Subcutaneous adipose tissue (tissue), 4 donors: ENCODE measurements around the gene PRR19. TPM values are rescaled to one million over a fixed set of nuclear protein-coding genes. Genes with fewer than 3 reads are reported as not detected.

Experiments used
- total RNA-seq, 4 donors: library from RNA; depleted of rRNA; stranded (reverse); fragments of >200 nt; gene quantifications; one replicate each; pipeline ENCODE4 v1.1.0, GENCODE V29; 2016
- TF ChIP-seq, protein P1 (sequence below): fragments of 450-650 bp; IDR thresholded peaks from one replicate; pipeline ENCODE4 v1.5.1; 2016; ENCODE audit warnings: low read depth, mild to moderate bottlenecking, control low read depth, antibody characterized with exemption, moderate library complexity

Gene PRR19
- total RNA-seq, 4 donors from 2014 or later = 0.75 TPM; not detected in 3

DNA sequence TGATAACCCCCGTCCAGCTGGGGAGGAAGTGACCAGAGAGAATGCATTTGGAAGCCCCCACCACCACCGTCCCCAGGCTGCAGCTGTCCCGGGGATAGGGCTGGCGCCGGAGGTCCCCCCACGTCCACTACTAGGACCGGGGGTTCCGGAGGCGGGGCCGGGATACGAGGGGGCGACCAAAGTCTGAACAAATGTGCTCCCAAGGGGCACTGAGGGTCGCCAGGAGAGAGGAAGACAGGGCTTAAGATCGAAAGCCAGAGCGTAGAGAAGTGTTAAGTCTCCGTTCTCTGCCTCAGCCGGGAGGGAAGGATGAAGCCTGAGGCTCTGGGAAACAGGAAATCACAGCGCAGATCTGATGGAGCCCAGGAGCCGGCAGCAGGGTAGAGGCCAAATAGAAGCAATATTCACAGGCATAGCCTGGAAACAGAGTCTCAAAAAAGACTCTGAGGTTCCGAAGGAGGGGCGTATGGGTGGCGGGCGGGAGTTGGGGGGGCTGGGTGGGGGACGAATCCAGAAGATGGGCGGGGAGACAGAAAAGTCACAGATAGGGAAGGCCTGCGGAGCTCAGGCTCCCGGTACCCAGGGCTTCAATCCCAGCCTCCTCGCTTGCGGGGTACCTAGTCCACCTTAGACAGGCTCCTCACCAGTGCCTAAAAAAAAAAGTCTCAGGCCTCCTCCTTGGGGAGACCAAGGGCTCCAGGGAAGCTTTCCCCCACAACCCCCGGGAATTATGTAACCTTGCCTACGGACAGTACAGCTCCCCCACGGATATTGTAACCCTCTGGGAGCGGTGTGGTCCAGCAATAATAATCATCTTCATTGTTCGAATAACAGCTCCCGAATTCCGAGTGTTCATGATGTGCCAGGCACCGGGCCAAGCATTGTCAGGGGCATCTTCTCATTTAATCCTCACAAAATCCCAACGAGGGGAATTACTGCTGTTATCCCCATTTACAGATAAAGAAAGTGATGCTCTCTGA lies 45.9 kb upstream of the PRR19 start:
- TF ChIP-seq, protein P1, sequence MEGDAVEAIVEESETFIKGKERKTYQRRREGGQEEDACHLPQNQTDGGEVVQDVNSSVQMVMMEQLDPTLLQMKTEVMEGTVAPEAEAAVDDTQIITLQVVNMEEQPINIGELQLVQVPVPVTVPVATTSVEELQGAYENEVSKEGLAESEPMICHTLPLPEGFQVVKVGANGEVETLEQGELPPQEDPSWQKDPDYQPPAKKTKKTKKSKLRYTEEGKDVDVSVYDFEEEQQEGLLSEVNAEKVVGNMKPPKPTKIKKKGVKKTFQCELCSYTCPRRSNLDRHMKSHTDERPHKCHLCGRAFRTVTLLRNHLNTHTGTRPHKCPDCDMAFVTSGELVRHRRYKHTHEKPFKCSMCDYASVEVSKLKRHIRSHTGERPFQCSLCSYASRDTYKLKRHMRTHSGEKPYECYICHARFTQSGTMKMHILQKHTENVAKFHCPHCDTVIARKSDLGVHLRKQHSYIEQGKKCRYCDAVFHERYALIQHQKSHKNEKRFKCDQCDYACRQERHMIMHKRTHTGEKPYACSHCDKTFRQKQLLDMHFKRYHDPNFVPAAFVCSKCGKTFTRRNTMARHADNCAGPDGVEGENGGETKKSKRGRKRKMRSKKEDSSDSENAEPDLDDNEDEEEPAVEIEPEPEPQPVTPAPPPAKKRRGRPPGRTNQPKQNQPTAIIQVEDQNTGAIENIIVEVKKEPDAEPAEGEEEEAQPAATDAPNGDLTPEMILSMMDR = no peak

DNA sequence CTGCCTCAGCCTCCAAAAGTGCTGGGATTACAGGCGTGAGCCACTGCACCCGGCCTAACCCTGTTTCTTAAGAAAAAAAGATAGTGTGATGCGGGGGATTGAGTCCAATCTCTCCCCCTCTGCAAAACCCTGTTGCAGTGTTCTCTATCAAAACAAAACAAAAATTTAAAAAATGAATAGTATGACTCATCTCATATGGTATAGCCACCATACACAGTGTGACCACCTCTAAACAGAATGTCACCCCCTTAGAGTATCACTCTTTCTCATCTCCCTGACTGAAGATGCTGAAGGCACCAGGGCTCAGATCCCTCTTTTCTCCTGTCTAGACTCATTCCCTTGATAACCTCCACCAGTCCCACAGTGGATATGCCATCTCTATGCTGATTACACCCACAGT lies 40.2 kb upstream of the PRR19 start:
- TF ChIP-seq, protein P1 = no peak

DNA sequence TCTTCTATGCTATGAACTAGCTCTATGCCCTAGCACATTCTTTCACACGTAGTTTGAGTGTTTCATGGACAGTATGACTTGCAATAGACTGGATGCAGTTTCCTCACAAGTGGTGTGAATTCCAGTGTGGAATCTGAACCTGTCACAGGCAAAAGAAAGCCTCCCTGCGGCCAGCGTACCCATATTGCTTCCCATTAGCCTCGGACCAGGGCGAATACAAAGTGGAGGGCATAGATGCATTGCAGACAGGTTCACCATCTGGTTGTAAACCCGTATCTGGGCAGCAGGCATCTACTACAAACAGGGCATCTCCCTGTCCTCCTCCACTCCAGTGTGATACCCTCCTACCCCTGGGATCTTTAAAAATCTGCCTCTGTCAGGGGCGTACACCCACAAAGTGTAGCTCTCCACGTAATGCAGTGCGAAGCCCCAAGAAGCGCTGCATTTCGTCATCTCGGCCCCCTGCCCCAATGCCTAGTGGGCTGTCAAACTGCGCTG lies 34.2 kb upstream of the PRR19 start:
- TF ChIP-seq, protein P1 = no peak

DNA sequence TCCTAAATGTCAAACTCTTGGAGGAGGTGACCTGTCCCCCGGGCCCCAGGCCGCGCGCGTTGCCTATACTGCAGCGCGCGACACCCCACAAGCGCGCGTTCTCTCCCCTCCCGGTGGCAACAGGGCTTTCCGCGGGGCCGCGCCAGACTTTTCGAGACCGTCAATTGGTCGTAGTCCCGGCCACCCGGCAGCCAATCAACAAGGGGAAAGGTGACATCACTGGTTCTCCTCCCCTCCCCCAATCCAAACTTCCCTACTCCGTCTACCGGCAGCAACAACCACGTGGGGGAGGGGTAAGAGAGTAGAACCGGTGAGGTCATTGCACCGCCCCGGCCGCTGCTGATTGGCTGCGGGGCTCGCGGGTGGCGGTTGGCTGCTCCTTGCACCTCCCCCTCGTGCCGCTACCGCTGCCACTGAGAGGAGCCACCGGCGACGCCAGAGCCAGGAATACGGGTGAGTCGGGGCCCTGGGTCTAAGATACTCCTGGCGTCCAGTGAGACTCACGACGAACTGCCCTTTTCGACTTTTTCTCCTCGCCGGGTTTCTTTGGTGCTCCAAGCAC lies 33.7 kb upstream of the PRR19 start:
- TF ChIP-seq, protein P1 = no peak

DNA sequence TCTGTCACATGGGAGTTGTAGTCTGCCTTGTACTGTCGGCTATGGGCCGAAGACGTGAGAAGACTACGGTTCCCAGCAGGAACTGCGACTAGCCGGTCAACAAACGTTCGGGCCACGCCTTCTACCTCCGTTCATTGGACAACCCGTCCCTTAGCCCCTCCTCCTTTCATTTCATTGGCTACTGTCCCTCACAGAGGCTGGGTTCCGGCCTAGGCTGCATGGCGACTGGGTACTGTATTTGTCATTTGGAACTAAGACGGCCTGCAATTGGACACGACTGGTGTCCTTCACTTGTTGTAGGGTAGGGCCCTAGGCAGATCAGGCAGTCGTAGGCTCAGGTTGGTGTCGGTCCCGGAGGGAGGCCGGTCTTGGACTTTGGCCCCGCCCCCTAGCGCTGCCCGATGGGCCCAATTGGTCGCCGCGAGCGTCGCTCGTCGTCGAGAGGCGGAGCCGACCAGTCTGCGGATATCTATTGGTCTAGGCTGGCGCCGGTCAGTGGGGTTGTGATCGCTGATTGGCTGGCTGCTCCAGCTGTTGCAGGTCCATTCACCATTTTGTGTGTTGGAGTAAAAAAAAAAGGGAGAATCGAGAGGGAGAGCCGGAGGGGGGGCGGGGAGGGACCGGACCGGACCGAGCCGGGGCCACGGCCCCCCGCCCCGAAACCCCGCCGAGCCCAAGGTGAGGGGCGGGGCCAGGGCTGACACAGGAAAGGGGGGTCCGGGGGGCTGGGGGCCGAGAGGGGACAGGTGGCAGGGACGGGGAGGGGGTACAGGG lies 33.0 kb upstream of the PRR19 start, which contains the start of gene CIC:
Gene CIC, plus strand, starts transcription at position 549 of the 774 bp plus-strand sequence. CDS start 2,532 bp downstream, outside the sequence.
- TF ChIP-seq, protein P1 = no peak

DNA sequence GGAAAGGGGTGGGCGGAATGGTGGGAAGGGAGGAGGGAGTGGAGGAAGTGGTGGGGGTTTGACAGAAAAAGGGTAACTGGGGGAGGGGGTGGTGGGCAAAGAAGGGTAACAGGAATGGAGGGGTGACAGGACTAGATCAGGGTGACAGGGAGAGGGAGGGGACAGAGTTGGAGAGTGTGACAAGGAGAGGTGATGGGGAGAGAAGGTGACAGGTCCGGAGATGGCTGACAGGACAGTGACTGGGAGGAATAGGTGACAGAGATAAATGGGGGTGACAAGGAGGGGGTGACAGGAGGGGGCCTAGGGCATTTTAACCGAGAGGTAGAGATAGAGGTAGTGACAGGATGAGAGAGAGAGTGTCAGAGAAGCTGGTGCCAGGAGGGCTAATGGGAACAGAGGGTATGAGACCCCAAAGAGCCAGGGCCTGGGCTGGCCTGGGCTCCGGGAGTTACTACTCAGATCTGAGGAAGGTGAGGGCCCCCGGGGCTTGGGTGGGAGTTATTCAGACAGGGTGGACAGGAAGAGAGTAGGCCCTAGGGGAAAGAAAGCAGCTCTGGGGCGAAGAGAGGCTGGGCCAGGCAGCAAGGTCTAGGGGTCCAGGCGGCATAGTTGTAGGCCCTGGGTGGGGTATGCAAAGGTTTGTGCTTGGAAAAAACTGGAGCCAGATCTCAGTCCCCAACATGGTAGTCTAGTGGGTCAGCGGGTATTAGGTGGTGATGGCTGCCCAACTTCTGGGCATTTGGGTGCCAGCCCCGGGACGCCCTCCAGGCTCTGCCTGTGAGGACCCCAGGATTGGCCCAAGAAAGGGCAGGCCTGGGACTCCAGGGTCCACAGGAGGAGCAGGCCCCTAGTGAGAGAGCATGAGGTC lies 32.2 kb upstream of the PRR19 start:
- TF ChIP-seq, protein P1 = no peak
